ENCODE data around the gene TENM4. TPM values are rescaled to one million over a fixed set of nuclear protein-coding genes. Genes with fewer than 3 reads are reported as not detected.
A peak's percentile ranks its signal among the peaks of the same experiment; 100 is the strongest.

Gene TENM4
- total and polyA plus RNA-seq, 2 of the 8 experiments (the other 6 are each of a cell fraction or from before 2014, with no cell fraction given): 3.5 to 7.2 TPM

GRCh38 chr11:78659326-78660270 is 781.2 kb downstream of the TENM4 start:
- Histone ChIP-seq H4K91ac (replicated peaks; ENCODE audit: insufficient read length, low read length) (no peak overlapping the region), H2AFZ (ENCODE audit: low read length) (no peak overlapping the region), H3K56ac (replicated peaks; ENCODE audit: insufficient read length, low read depth, low read length) (no peak overlapping the region), H4K5ac (ENCODE audit: insufficient read length, low read depth, low read length) (no peak overlapping the region), H2BK5ac (ENCODE audit: low read depth, low read length) (no peak overlapping the region), H3K23ac (ENCODE audit: insufficient read length) (no peak overlapping the region), H3K4me1 (replicated peaks in 1 of 4; ENCODE audit: control insufficient read depth in 3 of 4, insufficient read depth in 4 of 4, low read length in 3 of 4) (no peaks in the 10 kb centered on the region; a peak in 1 of 7 replicates), H2BK12ac (ENCODE audit: low read depth, low read length) (no peak overlapping the region), H3K79me2 (ENCODE audit: control insufficient read depth in 1 of 2, insufficient read depth in 2 of 2, low read length in 2 of 2) (no peaks in the 10 kb centered on the region), H4K20me1 (replicated peaks in 1 of 2; ENCODE audit: control insufficient read depth in 1 of 2, insufficient read depth in 2 of 2, low read length in 2 of 2) (no peaks in the 10 kb centered on the region), H3K4ac (replicated peaks; ENCODE audit: insufficient read length, low read depth, low read length) (no peak overlapping the region), H3K18ac (ENCODE audit: extremely low read depth, low read length) (no peak overlapping the region), H3K27me3 (replicated peaks in 1 of 4; ENCODE audit: control insufficient read depth in 3 of 4, extremely low read depth in 1 of 4, insufficient read depth in 3 of 4, low read length in 3 of 4) (no peaks in the 10 kb centered on the region), H2BK15ac (ENCODE audit: low read length) (no peak overlapping the region), H3K4me3 (ENCODE audit: extremely low read depth in 1 of 4, insufficient read depth in 2 of 4, low read depth in 3 of 4, low read length in 4 of 4) (no peak overlapping the region), H3K27ac (ENCODE audit: low read depth, low read length) (no peak overlapping the region), H4K8ac (ENCODE audit: extremely low read depth, insufficient read depth, low read length) (no peak overlapping the region), H3K14ac (ENCODE audit: insufficient read length) (no peak overlapping the region), H3K23me2 (ENCODE audit: low read depth, low read length) (no peaks in the 10 kb centered on the region), H3K9ac (replicated peaks in 1 of 4; ENCODE audit: extremely low read depth in 1 of 4, low read depth in 3 of 4, low read length in 3 of 4) (no peak overlapping the region), H2AK5ac (ENCODE audit: low read depth, low read length) (no peak overlapping the region), H2BK120ac (replicated peaks; ENCODE audit: low read depth, low read length) (no peak overlapping the region), H3K4me2 (ENCODE audit: insufficient read depth in 1 of 2, low read depth in 2 of 2, low read length in 2 of 2) (no peak overlapping the region), H3K9me3 (ENCODE audit: insufficient read depth in 2 of 2, low read depth in 1 of 2, low read length in 1 of 2) (no peaks in the 10 kb centered on the region), H3K36me3 (ENCODE audit: control insufficient read depth in 2 of 4, insufficient read depth in 4 of 4, low read length in 3 of 4) (no peaks in the 10 kb centered on the region), H2BK20ac (ENCODE audit: low read length) (no peak overlapping the region), H3K79me1 (ENCODE audit: low read depth, low read length) (no peaks in the 10 kb centered on the region)
- POLR2A ChIA-PET (ENCODE audit: partially characterized antibody): no interaction called here
- peak in 1 of 2 experiments; percentile 46 for DNase-seq (ENCODE audit: low read depth in 1 of 2, low spot score in 2 of 2)
- WGBS, 2 experiments (ENCODE audit: extremely low coverage in 1 of 2, insufficient coverage in 1 of 2, insufficient read length in 1 of 2, insufficient replicate concordance in 2 of 2, low coverage in 1 of 2, low lambda C conversion rate in 2 of 2, missing lambda C conversion rate in 1 of 2): 84% methylated on average over 10 of the region's 11 CpGs; no CpG with 5 or more reads in 1 of the 2 experiments
- CTCF ChIA-PET (ENCODE audit: partially characterized antibody): interaction anchor here (0.9 to 10.2 kb wide), 6 partner anchors 9 to 57 kb away, joined by 3 to 143 read pairs (median 4); no protein-coding TSS in a partner anchor
- FAIRE-seq: no peak
- TF ChIP-seq EGR1 (IDR thresholded peaks at IDR 0.05; ENCODE audit: borderline replicate concordance, low read depth, low read length) (no peak), USF2 (IDR thresholded peaks at IDR 0.05; ENCODE audit: low read length) (no peak), JUND (IDR thresholded peaks at IDR 0.05; ENCODE audit: low read length) (no peak), POLR2AphosphoS5 (IDR thresholded peaks at IDR 0.05; ENCODE audit: low read depth, low read length) (no peak), YY1 (IDR thresholded peaks at IDR 0.05; ENCODE audit: low read depth, low read length) (no peak), BCL11A (IDR thresholded peaks at IDR 0.05; ENCODE audit: low read depth in 2 of 2, low read length in 2 of 2) (no peak), SIRT6 (IDR thresholded peaks at IDR 0.05; ENCODE audit: low read length) (no peak), PHF8 (conservative IDR thresholded peaks at IDR 0.05; ENCODE audit: low read depth, low read length) (no peak), CTCF (IDR thresholded peaks at IDR 0.05; ENCODE audit: control extremely low read depth in 1 of 3, insufficient read depth in 1 of 3, low read depth in 1 of 3, low read length in 3 of 3) (no peak)
